Rectal smooth muscle tissue (tissue), 1 donor: ENCODE measurements around the gene CAMKMT.

Experiments used
- H3K27ac ChIP-seq: one replicate; pipeline ENCODE4 v1.7.0; 2013; ENCODE audit warnings: low read depth, low read length, inconsistent platforms
- H3K27me3 ChIP-seq: one replicate; pipeline ENCODE4 v1.7.0; 2013; ENCODE audit warnings: low read length; ENCODE audit not compliant: control insufficient read depth, insufficient read depth
- H3K36me3 ChIP-seq: one replicate; pipeline ENCODE4 v1.7.0; 2013; ENCODE audit warnings: low read length; ENCODE audit not compliant: control insufficient read depth, insufficient read depth
- H3K4me1 ChIP-seq: one replicate; pipeline ENCODE4 v1.7.0; 2013; ENCODE audit warnings: low read length; ENCODE audit not compliant: control insufficient read depth, insufficient read depth
- H3K4me3 ChIP-seq: one replicate; pipeline ENCODE4 v1.7.0; 2013; ENCODE audit warnings: low read length
- H3K9ac ChIP-seq: one replicate; pipeline ENCODE4 v1.7.0; 2013; ENCODE audit warnings: low read length

Gene CAMKMT

DNA sequence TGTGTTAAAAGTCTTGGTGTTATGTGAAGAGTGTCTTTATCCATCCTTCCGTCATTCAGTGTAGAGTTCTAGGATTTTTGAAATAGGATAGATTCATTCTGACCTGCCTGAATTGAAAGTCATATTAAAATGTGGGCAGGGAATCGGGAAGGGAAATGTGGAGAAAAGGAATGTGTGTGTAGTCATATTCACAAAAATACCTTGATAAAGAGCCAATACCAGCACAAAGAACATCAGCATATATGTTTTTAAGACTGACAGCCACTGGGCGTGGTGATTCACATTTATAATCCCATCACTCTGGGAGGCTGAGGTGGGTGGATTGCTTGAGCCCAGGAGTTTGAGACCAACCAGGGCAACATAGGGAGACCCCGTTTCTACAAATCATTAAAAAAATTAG is 188.1 kb downstream of the CAMKMT start:
- Histone ChIP-seq H3K4me1 (no peaks in the 10 kb centered on the region), H3K27me3 (no peaks in the 10 kb centered on the region), H3K4me3 (no peak overlapping the region)

GRCh38 chr2:44550561-44550960 is 188.8 kb downstream of the CAMKMT start:
- Histone ChIP-seq H3K4me1 (no peaks in the 10 kb centered on the region), H3K4me3 (no peak overlapping the region), H3K27me3 (no peaks in the 10 kb centered on the region), H3K36me3 (no peaks in the 10 kb centered on the region), H3K27ac (no peak overlapping the region), H3K9ac (no peak overlapping the region)

More for the DNA sequence above, 188.1 kb downstream of the CAMKMT start:
- Histone ChIP-seq H3K36me3 (no peaks in the 10 kb centered on the region), H3K9ac (no peak overlapping the region), H3K27ac (no peak overlapping the region)

DNA sequence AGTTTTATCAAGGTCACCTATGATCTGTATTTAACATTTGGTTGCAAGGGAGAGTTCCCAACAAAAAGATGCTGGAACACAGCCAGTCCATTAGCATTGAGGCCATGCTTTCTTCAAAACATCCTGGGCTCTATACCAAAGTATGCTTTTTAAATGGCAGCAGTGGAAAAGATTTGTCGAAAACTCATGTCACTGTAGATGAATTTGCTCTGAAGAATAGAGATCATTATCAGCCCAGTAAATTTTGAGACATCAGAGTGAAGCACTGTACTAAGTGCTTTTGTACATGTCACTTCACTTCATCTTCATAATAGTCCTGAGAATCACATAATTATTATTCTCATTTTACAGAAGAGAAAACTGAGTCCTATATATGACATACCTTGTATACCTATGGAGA is 189.8 kb downstream of the CAMKMT start:
- no peaks in the 10 kb centered on the region for H3K27me3 ChIP-seq
- H3K27ac ChIP-seq: no peak overlapping the region
- H3K4me1 ChIP-seq: no peaks in the 10 kb centered on the region
- no peak overlapping the region for H3K4me3 ChIP-seq
- H3K9ac ChIP-seq: no peak overlapping the region
- no peaks in the 10 kb centered on the region for H3K36me3 ChIP-seq

GRCh38 chr2:44553456-44553855 is 191.7 kb downstream of the CAMKMT start:
- H3K36me3 ChIP-seq: no peaks in the 10 kb centered on the region
- H3K4me1 ChIP-seq: no peaks in the 10 kb centered on the region
- H3K9ac ChIP-seq: no peak overlapping the region
- H3K4me3 ChIP-seq: no peak overlapping the region
- H3K27me3 ChIP-seq: no peaks in the 10 kb centered on the region
- H3K27ac ChIP-seq: no peak overlapping the region

GRCh38 chr2:44555700-44556099 is 194.0 kb downstream of the CAMKMT start:
- H3K4me1 ChIP-seq: no peaks in the 10 kb centered on the region
- no peaks in the 10 kb centered on the region for H3K27me3 ChIP-seq
- H3K36me3 ChIP-seq: no peaks in the 10 kb centered on the region
- no peak overlapping the region for H3K27ac ChIP-seq
- no peak overlapping the region for H3K4me3 ChIP-seq
- no peak overlapping the region for H3K9ac ChIP-seq

GRCh38 chr2:44559108-44559507 is 197.4 kb downstream of the CAMKMT start:
- Histone ChIP-seq H3K4me3 (no peak overlapping the region), H3K9ac (no peak overlapping the region), H3K4me1 (no peaks in the 10 kb centered on the region)

GRCh38 chr2:44560352-44560751 is 198.6 kb downstream of the CAMKMT start:
- Histone ChIP-seq H3K4me3 (no peak overlapping the region), H3K27ac (no peak overlapping the region), H3K36me3 (no peaks in the 10 kb centered on the region), H3K27me3 (no peaks in the 10 kb centered on the region), H3K9ac (no peak overlapping the region), H3K4me1 (no peaks in the 10 kb centered on the region)

More at GRCh38 chr2:44559108-44559507, 197.4 kb downstream of the CAMKMT start:
- Histone ChIP-seq H3K27me3 (no peaks in the 10 kb centered on the region), H3K36me3 (no peaks in the 10 kb centered on the region), H3K27ac (no peak overlapping the region)

- Histone ChIP-seq H3K4me3 (no peak overlapping the region), H3K36me3 (no peaks in the 10 kb centered on the region), H3K27ac (no peak overlapping the region), H3K27me3 (no peaks in the 10 kb centered on the region), H3K9ac (no peak overlapping the region), H3K4me1 (no peaks in the 10 kb centered on the region)
Observed at GRCh38 chr2:44560941-44561340, 199.2 kb downstream of the CAMKMT start.

DNA sequence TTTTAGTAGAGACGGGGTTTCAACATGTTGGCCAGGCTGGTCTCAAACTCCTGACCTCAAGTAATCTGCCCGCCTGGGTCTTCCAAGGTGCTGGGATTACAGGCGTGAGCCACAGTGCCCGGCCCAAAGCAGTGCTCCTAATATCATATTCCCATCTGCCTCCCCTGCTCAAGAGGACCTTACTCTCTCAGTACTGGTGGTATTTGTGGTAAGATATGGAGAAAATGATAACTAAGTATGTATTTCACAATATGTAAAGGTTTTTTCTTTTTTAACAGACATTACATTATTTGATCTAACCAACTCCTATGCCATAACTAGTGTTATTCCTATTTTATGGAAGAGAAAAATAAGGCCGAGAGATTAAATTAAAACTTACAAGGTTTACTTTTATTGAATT is 201.0 kb downstream of the CAMKMT start:
- no peaks in the 10 kb centered on the region for H3K4me1 ChIP-seq
- no peak overlapping the region for H3K4me3 ChIP-seq
- no peak overlapping the region for H3K9ac ChIP-seq
- no peaks in the 10 kb centered on the region for H3K27me3 ChIP-seq
- H3K36me3 ChIP-seq: no peaks in the 10 kb centered on the region
- no peak overlapping the region for H3K27ac ChIP-seq

DNA sequence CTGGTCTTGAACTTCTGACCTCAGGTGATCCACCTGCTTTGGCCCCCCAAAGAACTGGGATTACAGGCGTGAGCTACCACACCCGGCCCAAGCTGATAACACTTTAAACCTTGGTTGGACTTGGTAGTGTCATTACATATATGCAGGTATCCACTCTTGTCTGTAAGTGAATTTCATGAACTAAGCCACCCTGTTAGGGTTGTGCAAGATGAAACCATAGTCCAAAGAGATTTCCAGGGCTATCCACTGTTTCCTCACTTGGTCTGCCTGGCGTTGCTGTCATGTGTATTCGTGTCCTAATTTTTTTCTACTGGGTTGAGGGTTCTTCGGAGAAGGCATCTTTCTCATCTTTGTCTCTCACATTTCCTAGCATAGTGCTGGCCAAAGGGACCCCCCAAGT is 203.0 kb downstream of the CAMKMT start:
- Histone ChIP-seq H3K4me3 (no peak overlapping the region), H3K36me3 (no peaks in the 10 kb centered on the region), H3K4me1 (no peaks in the 10 kb centered on the region), H3K27ac (no peak overlapping the region), H3K27me3 (no peaks in the 10 kb centered on the region), H3K9ac (no peak overlapping the region)

DNA sequence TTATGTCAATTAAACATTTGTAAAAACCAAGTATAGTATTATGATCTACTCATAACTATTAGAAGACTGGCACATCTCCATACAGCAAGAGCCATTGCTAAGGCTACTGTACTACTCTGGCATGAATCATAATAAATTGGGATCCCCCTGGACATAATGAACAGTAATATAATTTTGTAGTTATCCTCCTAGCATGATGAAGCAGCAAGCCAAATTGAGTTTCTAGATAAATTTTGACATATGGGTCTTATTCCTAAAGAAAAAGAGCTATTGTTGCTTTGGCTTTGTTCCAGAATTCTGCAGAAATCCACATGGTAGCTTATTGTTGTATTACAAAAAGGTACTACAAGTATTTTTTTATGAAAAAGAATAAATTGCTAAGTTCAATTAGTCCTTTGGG is 204.3 kb downstream of the CAMKMT start:
- Histone ChIP-seq H3K27ac (no peak overlapping the region), H3K9ac (no peak overlapping the region), H3K36me3 (no peaks in the 10 kb centered on the region), H3K27me3 (no peaks in the 10 kb centered on the region), H3K4me1 (no peaks in the 10 kb centered on the region), H3K4me3 (no peak overlapping the region)

- Histone ChIP-seq H3K27ac (no peak overlapping the region), H3K4me1 (no peaks in the 10 kb centered on the region), H3K36me3 (no peaks in the 10 kb centered on the region), H3K4me3 (no peak overlapping the region), H3K9ac (no peak overlapping the region), H3K27me3 (no peaks in the 10 kb centered on the region)
Observed at GRCh38 chr2:44569491-44569890, 207.7 kb downstream of the CAMKMT start.

- H3K27ac ChIP-seq: no peak overlapping the region
- no peaks in the 10 kb centered on the region for H3K4me1 ChIP-seq
- no peaks in the 10 kb centered on the region for H3K27me3 ChIP-seq
- H3K4me3 ChIP-seq: no peak overlapping the region
- no peaks in the 10 kb centered on the region for H3K36me3 ChIP-seq
- H3K9ac ChIP-seq: no peak overlapping the region
Observed at GRCh38 chr2:44570271-44570670, 208.5 kb downstream of the CAMKMT start.
